Central memory CD4-positive, alpha-beta T cell (primary cell): ENCODE results near the gene ASXL1.
"Not testable (repeated sequence)": the region's sequence is repeated elsewhere in the genome, so short reads cannot be mapped to it uniquely, and the experiment has no call there.

Source experiments
- DNase-seq: peaks from one replicate; pipeline ENCODE4 v3.0.0; 2022

Gene ASXL1

DNA sequence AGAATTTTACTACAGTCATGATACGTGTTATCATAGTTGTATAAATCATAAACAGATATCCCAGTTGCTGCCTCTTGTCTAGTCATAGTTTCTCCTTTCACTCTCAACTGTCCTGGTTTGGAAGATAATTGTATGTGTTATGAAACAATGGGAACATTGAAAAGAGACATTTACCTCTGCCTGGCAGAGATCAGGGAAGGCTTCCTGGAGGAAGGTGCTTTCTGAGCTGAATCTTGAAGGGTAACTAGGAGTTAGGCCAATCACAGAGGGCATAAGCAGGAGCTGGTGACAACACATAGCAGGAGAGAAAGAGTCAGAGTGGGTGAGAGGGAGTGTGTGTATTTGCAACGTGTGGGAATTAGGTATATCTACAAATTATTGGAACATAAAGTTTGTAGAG, 5.4 kb downstream of the ASXL1 start:
- no peak for DNase-seq

DNA sequence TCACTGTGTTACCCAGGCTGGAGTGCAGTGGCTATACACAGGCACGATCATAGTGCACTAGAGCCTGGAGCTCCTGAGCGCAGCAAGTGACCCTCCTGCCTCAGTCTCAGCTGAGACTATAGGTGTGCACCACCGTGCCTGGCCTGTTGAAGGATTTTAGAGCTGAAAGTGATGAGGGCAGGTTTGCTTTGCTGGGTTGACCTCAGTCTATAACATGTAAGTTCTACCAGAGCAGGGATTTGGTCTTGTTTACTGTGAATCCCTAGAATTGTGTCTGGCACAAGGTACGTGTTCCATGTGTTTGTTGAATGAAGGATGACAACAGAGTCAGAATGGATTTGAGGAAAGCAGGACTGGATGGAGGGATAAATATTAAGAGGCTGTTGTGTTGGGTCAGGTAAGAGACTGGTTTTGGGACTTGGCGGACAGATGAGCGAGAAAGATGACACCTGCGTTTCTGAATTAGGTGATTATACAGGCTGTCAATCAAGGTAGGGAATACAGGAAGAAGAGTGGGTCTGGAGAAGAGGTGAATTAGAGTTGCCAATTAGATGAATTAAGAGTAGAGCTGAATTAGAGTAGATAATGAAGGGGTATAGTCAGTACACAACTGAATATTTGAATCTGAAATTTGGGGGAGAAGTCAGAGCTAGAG, 6.5 kb downstream of the ASXL1 start:
- no peak for DNase-seq

DNA sequence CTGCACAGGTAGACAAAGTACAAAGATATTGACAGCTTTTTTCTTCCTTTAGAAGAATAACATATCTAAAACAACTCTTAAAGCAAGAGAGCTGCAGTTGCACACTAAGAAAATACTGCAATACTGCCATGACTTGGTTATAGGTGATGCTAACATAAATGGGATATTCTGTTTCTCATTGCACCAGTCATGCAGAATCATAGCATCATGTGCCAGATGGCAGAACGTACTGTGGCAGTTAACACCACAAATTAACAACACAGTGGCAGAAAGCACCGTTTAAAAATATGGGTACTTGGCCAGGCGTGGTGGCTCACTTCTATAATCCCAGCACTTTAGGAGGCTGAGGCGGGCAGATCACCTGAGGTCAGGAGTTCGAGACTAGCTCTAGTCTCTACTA, 7.4 kb downstream of the ASXL1 start:
- no peak for DNase-seq

DNA sequence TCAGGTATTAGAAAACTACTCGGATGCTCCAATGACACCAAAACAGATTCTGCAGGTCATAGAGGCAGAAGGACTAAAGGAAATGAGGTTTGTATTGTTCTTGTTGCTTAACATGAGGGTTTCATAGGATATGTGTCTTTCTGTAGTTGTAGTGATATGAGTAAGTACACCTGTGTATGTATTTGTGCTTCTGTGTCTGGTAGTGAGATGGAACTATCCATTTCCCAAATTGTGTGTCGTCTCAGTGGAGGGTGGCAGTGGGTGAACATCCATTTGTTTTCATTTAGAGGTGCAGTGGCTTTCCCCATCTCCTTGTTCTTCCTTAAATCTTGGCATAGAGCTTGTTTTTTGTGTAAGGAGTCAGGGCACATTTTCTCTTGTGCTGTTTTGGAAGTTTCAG, 8.2 kb downstream of the ASXL1 start:
- DNase-seq, result no peak

DNA sequence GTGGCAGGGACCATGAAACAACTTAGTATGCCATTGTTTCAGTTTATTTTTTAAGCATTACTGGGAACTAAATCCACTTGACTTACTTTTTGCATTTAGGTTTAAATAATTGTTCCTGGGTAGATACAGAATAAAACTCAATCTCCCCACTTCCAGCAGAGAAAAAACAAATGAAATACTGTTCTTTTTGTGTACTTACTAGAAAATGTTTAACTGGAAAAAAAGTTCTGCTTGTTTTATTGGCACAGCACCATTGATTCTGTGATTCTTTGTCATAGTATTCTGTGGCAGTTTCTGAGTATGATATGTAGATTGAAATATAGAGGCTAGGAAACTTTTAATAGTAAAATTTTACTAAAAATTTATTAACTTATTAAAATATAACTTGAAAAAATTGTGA, 10.2 kb downstream of the ASXL1 start:
- DNase-seq, result no peak

DNA sequence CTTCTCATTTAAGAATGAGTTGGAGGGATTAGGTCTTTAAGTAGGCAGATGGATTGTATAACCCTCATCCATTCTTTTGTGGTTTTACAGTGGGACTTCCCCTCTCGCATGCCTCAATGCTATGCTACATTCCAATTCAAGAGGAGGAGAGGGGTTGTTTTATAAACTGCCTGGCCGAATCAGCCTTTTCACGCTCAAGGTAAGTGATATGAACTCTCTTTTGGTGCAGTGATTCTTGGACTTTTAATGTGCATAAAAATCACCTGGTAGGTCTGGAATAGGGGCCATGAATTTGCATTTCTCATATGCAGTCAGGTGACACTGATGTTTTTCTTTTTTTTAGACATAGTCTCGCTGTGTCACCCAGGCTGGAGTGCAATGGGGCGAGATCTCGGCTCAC, 10.8 kb downstream of the ASXL1 start:
- no peak for DNase-seq

DNA sequence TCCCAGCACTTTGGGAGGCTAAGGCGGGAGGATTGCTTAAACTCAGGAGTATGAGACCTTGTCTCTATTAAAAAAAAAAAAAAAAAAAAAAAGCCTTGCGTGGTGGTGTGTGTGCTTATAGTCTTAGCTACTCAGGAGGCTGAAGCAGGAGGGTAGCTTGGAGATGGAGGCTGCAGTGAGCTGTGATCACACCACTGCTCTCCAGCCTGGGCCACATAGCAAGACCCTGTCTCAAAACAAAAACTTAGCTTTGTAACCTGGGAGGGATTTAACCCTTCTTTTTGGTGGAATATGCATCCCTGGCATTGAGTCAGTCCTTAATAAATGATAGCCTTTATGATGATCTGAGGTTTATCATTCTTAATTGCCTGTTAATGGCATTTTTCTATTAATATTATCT, 12.8 kb downstream of the ASXL1 start:
- no peak for DNase-seq

DNA sequence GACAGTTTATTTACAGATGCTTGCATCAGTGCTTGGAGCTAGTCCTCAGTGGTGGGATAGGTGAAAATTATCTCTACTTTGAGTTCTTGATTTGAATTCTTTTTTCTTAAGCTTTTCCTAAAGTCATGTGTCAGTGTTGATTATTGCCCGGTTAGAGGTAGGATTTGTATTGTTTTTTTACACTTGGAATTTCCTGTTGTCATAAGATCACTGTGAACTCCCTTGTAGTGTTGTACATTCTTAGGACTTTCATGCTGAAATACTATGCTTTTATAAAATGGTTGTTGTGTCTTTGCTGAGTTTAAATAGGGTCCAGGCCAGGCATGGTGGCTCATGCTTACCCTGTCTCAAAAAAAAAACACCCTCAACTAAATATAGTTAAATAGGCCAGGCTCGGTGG, 20.3 kb downstream of the ASXL1 start:
- no peak for DNase-seq

DNA sequence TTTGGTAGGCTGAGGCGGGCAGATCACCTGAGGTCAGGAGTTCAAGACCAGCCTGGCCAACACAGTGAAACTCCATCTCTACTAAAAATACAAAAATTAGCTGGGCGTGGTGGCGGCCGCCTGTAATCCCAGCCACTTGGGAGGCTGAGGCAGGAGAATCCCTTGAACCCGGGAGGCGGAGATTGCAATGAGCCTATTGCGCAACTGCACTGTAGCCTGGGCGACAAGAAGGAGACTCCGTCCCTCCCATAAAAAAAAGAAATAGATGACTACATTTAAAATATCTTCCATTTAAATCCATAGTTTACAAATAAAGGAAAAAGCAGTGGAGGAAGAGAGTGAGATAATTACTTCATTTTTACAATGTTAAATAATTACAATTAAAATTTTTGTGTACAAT, 21.9 kb downstream of the ASXL1 start:
- not testable (repeated sequence) for DNase-seq

DNA sequence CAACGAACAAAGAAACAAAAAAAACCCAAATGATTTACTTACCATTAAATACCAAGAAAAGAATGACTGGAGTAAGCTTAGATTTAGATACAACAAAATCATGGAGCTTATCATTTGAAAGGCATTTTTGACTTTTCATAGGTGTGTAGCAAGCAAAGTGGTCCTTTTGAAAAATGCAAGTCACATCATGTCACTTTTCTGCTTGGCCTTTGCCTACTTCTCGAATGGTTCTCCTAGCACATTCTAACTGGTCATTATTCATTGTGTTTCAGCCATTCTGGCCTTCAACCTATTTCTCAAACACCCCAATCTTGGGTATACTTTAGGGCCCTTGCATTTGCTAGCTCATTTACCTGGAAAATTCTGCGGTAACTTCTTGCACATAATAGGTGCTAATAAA, 22.6 kb downstream of the ASXL1 start:
- no peak for DNase-seq

DNA sequence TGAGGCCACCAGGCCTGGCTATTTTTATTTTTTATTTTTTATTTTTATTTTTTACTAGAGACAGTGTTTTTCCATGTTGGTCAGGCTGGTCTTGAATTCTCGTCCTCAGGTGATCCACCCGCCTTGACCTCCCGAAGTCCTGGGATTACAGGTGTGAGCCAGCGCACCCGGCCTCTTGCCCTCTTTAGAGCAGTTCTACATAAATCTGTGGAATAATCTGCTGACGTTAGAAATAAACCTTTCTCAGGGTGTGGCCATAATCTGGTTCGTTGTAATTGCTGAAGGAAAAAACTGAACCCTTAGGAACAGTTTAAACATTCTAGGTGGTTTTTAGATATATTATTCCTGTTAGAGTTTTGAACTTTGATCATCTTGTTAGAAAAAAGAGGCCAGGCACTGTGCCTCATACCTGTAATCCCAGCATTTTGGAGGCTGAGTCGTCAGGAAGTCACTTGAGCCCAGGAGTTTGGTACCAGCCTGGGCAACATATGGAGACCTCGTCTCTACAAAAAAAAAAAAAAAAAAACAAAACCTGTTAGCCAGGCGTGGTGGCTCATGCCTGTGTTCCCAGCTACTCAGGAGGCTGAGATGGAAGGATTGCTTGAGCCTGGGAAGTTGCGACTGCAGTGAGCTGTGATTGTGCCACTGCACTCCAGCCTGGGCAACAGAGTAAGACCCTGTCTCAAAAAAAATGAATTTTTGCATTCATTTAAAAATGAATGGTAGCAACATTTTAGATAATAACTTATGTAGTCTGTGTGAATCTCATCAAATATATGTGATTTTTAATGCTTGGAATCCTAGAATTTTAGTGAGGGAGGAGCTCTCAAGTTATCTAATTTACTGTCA, 24.2 kb downstream of the ASXL1 start:
- DNase-seq, result no peak

DNA sequence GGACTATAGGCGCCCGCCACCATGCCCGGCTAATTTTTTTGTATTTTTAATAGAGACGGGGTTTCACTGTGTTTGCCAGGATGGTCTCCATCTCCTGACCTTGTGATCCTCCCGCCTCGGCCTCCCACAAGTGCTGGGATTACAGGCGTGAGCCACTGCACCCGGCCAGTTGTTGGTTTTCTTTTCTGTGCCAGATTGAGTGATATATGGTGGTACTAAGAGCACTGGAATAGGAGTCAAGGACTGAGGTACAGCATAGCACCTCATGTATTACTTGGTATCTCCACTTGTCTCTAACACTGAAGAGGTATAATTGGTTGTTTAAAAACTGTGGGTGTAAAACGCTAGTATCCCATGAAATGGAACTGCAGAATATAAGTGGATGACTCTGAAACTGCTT, 25.3 kb downstream of the ASXL1 start:
- not testable (repeated sequence) for DNase-seq

DNA sequence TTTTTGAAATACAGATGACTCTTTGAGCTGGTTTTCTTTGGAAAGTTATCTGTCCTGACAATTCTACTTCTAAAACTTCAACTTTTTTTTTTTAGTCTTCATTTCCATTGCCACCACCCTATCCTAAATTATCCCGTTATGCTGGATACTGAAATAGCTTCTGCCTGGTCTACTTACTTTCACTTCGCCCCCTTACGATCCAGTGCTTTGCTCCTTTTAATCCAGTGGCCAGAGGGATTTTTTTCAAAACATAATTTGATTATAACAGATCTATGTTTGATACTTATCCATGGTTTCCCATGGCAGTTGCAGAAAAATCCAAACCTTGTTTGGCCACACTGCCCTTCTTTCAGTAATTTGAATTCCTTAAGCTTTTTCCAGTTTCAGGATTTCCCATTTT, 27.4 kb downstream of the ASXL1 start:
- DNase-seq, result no peak

DNA sequence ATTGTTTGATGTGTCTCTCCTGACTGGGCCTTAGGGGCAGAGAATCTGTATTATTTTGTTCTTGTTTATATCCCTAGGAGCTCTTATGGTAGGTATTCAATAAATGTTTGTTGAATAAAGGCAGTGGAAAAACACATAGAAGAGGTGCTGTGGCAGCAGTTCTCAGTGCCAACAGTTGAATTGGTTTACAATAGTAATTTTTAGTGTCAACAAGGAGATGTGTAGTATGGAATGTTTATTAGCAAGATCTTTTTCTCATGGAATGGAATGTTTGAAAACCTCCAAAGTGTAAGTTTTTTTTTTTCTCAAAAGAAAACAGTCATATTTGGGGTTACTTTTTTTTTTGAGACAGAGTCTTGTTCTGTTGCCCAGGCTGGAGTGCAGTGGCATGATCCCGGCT, 28.0 kb downstream of the ASXL1 start:
- DNase-seq, result no peak

DNA sequence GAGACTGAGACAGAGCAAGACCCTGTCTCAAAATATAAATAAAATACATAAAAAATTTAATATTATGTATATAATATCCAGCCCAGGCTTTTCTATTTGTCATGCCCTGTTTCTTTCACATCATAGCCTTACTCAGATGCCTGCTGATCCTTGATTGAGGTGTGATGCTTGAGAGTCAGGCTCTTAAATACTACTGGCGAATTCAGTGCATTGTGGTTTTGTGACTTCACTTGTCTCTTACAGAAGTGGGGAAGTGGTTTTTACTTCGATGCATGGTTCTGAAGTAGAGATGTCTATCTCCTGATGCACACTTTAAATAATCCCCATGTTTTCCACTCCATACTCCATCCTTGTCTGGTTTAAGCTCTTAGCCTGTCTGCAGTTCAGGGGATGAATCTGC, 29.1 kb downstream of the ASXL1 start:
- DNase-seq, result peak; percentile 76

DNA sequence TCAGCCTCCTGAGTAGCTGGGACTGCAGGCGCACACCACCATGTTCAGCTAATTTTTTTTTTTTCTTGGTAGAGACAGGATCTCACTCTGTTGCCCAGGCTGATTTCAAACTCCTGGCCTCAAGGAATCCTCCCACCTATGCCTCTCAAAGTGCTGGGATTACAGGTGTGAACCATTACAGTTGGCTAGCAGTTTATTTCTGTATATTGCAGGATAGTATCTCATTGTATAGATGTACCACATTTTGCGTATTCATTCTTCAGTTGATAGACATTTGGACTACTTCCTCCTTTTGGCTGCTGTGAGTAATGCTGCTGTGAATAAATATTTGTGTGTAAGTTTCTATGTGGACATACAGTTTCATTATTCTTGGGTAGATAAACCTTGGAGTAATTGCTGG, 32.9 kb downstream of the ASXL1 start:
- DNase-seq, result no peak

DNA sequence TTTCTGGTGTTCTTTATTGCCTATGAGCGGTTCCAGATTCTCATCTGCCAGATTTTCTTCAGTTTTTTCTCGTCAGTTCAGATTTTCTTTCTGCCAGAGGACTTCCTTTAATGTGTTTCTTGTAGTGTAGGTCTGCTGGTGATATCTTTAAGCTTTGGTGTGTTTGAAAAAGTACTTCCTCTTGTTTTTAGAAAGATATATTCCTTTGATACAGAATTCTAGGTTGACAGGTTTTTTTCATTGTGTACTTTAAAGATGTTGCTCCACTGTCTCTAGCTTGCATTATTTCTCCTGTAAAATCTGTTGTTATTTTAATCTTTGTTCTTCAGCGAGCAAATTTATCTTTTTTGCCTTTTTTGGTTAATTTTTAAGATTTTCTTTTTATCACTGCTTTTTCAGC, 36.9 kb downstream of the ASXL1 start:
- no peak for DNase-seq

DNA sequence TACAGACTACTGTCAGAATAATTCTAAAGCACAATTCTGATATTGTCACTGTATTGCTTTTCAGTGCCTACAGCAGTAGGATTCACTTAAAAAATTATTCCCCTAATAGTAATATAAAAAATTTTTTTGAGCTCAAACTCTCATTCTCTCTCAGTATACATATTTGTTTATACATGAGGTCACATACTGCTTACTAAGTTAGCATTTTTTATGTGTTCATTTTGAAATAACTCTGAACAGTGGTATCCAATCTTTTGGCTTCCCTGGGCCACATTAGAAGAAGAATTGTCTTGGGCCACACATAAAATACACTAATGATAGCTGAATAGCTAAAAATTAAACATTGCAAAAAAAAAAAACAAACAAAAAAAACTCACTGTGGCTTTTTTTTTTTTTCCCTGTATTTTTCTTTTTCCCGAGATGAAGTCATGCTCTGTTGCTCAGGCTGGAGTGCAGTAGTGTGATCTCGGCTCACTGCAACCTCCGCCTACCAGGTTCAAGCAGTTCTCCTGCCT, 38.6 kb downstream of the ASXL1 start:
- no peak for DNase-seq

DNA sequence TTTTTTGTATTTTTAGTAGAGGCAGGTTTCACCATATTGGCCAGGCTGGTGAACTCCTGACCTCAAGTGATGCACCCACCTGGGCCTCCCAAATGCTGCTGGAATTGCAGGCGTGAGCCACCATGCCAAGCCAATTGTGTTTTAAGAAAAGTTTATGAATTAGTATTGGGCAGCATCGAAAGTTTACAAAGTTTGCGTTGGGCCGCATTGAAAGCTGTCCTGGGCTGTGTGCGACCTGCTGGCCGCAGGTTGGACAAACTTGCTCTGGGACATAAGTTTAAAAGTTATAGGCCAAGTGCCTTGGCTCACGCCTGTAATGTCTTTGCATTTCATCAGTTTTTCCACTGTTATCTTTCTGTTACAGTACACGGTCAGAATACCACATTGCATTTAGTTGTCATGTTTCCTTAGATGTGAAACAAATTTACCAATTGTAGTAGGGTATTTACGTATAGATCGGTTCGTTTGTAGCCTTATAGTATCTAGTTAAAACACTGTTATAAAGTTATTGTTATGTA, 39.5 kb downstream of the ASXL1 start:
- DNase-seq, result no peak

DNA sequence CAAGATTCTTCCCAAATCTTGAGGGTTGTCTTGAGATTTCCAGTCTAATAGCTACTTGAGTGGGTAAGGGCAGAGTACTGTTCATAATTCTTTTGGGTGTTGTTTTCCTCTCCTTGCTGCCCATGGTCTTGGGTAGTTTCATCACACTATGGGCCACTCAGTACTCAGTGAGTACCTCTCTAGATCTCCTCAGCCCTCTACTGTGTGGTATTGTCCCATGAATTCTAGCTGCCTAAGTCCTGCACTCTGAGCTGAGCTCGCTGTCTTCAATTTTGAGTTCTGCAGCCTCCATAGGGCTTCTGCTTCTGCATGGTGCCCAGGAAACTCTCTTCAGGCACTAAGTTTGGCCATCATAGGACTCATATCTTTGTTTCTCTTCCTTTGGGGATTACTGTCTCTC, 42.3 kb downstream of the ASXL1 start:
- DNase-seq, result no peak

DNA sequence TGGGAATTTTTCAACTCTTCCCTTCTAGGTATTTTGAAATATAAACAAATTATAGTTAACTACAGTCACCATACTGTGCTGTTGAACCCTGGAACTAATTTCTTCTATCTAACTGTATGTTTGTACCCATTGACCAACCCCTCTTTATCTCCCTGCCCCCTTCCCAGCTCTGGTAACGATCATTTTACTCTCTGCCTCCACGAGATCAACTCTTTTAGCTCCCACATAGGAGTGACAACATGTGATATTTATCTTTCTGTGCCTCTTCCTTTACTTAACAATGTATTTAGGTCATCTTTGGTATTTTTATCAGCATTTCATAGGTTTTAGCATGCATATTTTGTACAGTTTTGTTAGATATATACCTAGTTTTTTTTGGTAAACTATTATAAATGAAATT, 45.9 kb downstream of the ASXL1 start:
- DNase-seq, result no peak

DNA sequence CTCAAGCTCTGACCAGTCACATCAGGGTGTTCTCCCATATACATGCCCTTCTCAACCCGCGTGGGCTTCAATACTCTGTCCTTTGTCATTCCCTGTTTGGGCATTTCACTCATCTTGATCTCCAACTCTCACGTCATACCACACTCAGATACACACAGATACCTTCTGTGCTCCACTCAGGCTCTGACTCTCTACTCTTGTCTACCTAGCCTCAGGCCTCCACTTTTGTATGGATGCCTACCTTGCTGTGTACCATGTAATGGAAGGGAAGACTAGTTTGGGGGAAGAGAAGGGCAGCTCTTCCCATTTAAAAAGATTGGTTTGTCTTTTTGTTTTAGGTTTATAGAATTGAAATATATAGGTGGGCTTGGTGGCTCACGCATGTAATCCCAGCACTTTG, 48.6 kb downstream of the ASXL1 start:
- no peak for DNase-seq

DNA sequence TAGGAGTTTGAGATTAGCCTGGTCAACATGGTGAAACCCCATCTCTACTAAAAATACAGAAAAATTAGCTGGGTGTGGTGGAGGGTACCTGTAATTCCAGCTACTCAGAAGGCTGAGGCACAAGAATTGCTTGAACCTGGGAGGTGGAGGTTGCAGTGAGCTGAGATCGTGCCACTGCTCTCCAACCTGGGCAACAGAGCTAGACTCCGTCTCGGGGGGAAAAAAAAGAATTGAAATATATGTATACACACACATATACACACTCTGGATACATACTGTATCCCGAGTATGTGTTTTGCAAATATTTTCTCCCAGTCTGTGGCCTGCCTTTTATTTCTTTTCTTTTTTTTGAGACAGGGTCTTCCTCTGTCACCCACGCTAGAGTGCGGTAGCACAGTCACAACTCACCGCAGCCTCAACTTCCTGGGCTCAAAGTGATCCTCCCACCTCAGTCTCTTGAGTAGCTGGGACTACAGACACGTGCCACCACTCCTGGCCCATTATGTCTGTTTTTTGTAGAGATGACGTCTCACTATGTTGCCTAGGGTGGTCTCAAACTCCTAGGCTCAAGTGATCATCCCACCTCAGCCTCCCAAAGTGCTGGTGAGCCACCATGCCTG, 49.1 kb downstream of the ASXL1 start:
- peak; percentile 78 for DNase-seq
